ENCODE results near the gene TSTD2.

TSTD2 gene

GRCh38 chr9:97668485-97668884 lies 35.3 kb upstream of the TSTD2 start:
- no peak for TF ChIP-seq CTCF (IDR thresholded peaks at IDR 0.05; ENCODE audit: borderline replicate concordance, control extremely low read depth, extremely low read depth, insufficient read depth, missing control alignments)
- no peak for DNase-seq (ENCODE audit: low spot score)
- in situ Hi-C loops (cut with MboI; ENCODE audit: low sequenced_read_pairs, unreplicated experiment): no loop called here

GRCh38 chr9:97666907-97667686 lies 33.9 kb upstream of the TSTD2 start:
- TF ChIP-seq CTCF (IDR thresholded peaks at IDR 0.05; ENCODE audit: borderline replicate concordance, control extremely low read depth, extremely low read depth, insufficient read depth, missing control alignments): no peak
- DNase-seq (ENCODE audit: low spot score): no peak
- in situ Hi-C loops (cut with MboI; ENCODE audit: low sequenced_read_pairs, unreplicated experiment): no loop called here

- in situ Hi-C loops (cut with MboI; ENCODE audit: low sequenced_read_pairs, unreplicated experiment): no loop called here
- no peak for DNase-seq (ENCODE audit: low spot score)
- TF ChIP-seq CTCF (IDR thresholded peaks at IDR 0.05; ENCODE audit: borderline replicate concordance, control extremely low read depth, extremely low read depth, insufficient read depth, missing control alignments): no peak
Measured at GRCh38 chr9:97665742-97666141, 32.6 kb upstream of the TSTD2 start.

GRCh38 chr9:97660847-97661246 lies 27.7 kb upstream of the TSTD2 start:
- TF ChIP-seq CTCF (IDR thresholded peaks at IDR 0.05; ENCODE audit: borderline replicate concordance, control extremely low read depth, extremely low read depth, insufficient read depth, missing control alignments): no peak
- in situ Hi-C loops (cut with MboI; ENCODE audit: low sequenced_read_pairs, unreplicated experiment): no loop called here
- DNase-seq (ENCODE audit: low spot score): no peak

- no peak for DNase-seq (ENCODE audit: low spot score)
- in situ Hi-C loops (cut with MboI; ENCODE audit: low sequenced_read_pairs, unreplicated experiment): no loop called here
- no peak for TF ChIP-seq CTCF (IDR thresholded peaks at IDR 0.05; ENCODE audit: borderline replicate concordance, control extremely low read depth, extremely low read depth, insufficient read depth, missing control alignments)
Measured at GRCh38 chr9:97660340-97660739, 27.2 kb upstream of the TSTD2 start.

- in situ Hi-C loops (cut with MboI; ENCODE audit: low sequenced_read_pairs, unreplicated experiment): no loop called here
- no peak for TF ChIP-seq CTCF (IDR thresholded peaks at IDR 0.05; ENCODE audit: borderline replicate concordance, control extremely low read depth, extremely low read depth, insufficient read depth, missing control alignments)
- no peak for DNase-seq (ENCODE audit: low spot score)
Measured at GRCh38 chr9:97659771-97660170, 26.6 kb upstream of the TSTD2 start.

All from GM13976 (cell line).